Measurements from ENCODE around the gene BATF2.

- no peak for TF ChIP-seq CTCF (conservative IDR thresholded peaks at IDR 0.05)
- TF ChIP-seq EZH2 (IDR thresholded peaks at IDR 0.05; ENCODE audit: low read depth), result no peak
Measured at GRCh38 chr11:65035579-65035978, 38.8 kb upstream of the BATF2 start.

Measured in PC-9 (cell line).